ENCODE measurements around the gene BOC. TPM values are rescaled to one million over a fixed set of nuclear protein-coding genes. Genes with fewer than 3 reads are reported as not detected.

BOC gene
- total RNA-seq, 1 donor: 22.8 TPM

DNA sequence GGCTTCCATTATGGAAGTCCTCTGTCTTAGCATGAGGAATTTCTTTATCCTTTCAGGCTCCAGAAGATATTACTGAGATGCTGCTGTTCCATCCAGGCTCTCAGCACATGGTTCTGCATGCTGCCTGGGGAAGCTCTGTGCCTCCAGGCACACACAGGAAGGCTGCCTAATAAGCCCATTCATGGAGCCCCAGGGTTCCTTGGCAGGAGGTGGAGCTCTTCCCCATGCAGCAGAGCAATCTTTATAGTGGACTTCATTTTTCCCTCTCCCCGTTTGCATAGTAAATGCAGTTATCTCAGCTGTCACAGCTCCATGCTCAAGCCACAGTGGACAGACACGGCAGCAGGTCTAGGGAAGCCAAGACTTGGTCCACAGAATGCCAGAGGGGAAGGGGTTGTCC lies 57.6 kb downstream of the BOC start:
- H3K79me2 ChIP-seq (ENCODE audit: insufficient read depth, low read length): no peaks in the 10 kb centered on the region
- no peak for DNase-seq (ENCODE audit: insufficient read length, low spot score, missing footprints)
- no peak overlapping the region for H3K4me3 ChIP-seq (ENCODE audit: insufficient read depth, low read length)
- no peak overlapping the region for H3K27ac ChIP-seq (ENCODE audit: low read depth, low read length)
- H3K4me1 ChIP-seq (ENCODE audit: insufficient read depth, low read length): no peaks in the 10 kb centered on the region
- no peaks in the 10 kb centered on the region for H3K9me3 ChIP-seq (ENCODE audit: low read depth, low read length)
- no peaks in the 10 kb centered on the region for H3K36me3 ChIP-seq (ENCODE audit: insufficient read depth, low read length)
- TF ChIP-seq, protein P1, sequence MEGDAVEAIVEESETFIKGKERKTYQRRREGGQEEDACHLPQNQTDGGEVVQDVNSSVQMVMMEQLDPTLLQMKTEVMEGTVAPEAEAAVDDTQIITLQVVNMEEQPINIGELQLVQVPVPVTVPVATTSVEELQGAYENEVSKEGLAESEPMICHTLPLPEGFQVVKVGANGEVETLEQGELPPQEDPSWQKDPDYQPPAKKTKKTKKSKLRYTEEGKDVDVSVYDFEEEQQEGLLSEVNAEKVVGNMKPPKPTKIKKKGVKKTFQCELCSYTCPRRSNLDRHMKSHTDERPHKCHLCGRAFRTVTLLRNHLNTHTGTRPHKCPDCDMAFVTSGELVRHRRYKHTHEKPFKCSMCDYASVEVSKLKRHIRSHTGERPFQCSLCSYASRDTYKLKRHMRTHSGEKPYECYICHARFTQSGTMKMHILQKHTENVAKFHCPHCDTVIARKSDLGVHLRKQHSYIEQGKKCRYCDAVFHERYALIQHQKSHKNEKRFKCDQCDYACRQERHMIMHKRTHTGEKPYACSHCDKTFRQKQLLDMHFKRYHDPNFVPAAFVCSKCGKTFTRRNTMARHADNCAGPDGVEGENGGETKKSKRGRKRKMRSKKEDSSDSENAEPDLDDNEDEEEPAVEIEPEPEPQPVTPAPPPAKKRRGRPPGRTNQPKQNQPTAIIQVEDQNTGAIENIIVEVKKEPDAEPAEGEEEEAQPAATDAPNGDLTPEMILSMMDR (IDR thresholded peaks at IDR 0.05; ENCODE audit: extremely low read depth, low read depth, low read length): no peak
- H3K4me2 ChIP-seq (ENCODE audit: insufficient read depth, low read length): no peak overlapping the region
- H4K20me1 ChIP-seq (ENCODE audit: insufficient read depth, low read length): no peaks in the 10 kb centered on the region
- no peaks in the 10 kb centered on the region for H3K27me3 ChIP-seq (ENCODE audit: insufficient read depth, low read length)
- H2AFZ ChIP-seq (ENCODE audit: low read length): no peak overlapping the region

DNA sequence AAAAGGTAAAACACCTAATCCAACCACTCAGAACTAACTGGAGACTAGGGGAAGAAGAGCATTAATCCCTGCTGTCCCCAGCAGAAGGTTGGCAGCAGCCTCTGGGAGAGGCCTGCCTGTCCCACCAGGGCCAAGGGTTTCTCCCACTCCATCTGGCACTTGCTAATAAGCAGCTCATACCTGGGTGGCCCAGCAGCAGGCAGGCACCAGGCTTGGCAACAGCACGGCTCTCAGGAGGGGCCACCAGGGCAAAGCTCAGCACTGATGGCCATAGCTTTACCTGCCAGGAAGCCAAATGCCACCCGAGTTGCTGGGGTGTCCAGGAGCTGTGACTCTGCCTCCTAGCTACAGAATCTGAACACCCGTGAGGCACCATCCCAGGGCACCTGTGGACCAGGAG lies 58.3 kb downstream of the BOC start:
- H3K4me1 ChIP-seq (ENCODE audit: insufficient read depth, low read length): no peaks in the 10 kb centered on the region
- H3K4me3 ChIP-seq (ENCODE audit: insufficient read depth, low read length): no peak overlapping the region
- no peaks in the 10 kb centered on the region for H3K9me3 ChIP-seq (ENCODE audit: low read depth, low read length)
- H2AFZ ChIP-seq (ENCODE audit: low read length): no peak overlapping the region
- no peak overlapping the region for H3K4me2 ChIP-seq (ENCODE audit: insufficient read depth, low read length)
- H4K20me1 ChIP-seq (ENCODE audit: insufficient read depth, low read length): no peaks in the 10 kb centered on the region
- no peaks in the 10 kb centered on the region for H3K79me2 ChIP-seq (ENCODE audit: insufficient read depth, low read length)
- no peak for DNase-seq (ENCODE audit: insufficient read length, low spot score, missing footprints)
- no peak overlapping the region for H3K27ac ChIP-seq (ENCODE audit: low read depth, low read length)
- TF ChIP-seq, protein P1 (IDR thresholded peaks at IDR 0.05; ENCODE audit: extremely low read depth, low read depth, low read length): no peak
- H3K27me3 ChIP-seq (ENCODE audit: insufficient read depth, low read length): no peaks in the 10 kb centered on the region
- H3K36me3 ChIP-seq (ENCODE audit: insufficient read depth, low read length): no peaks in the 10 kb centered on the region

DNA sequence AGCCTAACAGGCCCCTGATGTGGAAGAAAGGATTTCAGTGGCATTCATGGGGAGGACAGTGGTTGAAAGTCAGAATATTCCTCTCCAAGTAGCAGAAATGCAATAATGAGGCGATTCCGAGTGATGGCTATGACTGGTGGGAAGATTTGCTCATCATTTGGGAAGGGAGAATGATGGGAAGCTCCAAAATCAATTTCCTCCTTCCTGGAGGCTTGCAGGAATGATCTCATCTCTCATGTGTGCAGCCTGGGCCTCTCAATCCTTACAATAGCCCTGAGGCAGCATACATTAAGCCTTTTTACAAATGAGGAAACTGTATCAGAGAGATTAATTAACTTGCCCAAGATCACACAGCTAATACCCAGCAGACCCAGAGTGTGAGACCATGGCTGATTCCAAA lies 58.7 kb downstream of the BOC start:
- no peaks in the 10 kb centered on the region for H3K27me3 ChIP-seq (ENCODE audit: insufficient read depth, low read length)
- H3K79me2 ChIP-seq (ENCODE audit: insufficient read depth, low read length): no peaks in the 10 kb centered on the region
- H2AFZ ChIP-seq (ENCODE audit: low read length): no peak overlapping the region
- H3K4me3 ChIP-seq (ENCODE audit: insufficient read depth, low read length): no peak overlapping the region
- no peak overlapping the region for H3K27ac ChIP-seq (ENCODE audit: low read depth, low read length)
- no peaks in the 10 kb centered on the region for H3K9me3 ChIP-seq (ENCODE audit: low read depth, low read length)
- no peak overlapping the region for H3K4me2 ChIP-seq (ENCODE audit: insufficient read depth, low read length)
- no peaks in the 10 kb centered on the region for H3K36me3 ChIP-seq (ENCODE audit: insufficient read depth, low read length)
- H4K20me1 ChIP-seq (ENCODE audit: insufficient read depth, low read length): no peaks in the 10 kb centered on the region
- H3K4me1 ChIP-seq (ENCODE audit: insufficient read depth, low read length): no peaks in the 10 kb centered on the region
- no peak for DNase-seq (ENCODE audit: insufficient read length, low spot score, missing footprints)
- TF ChIP-seq, protein P1 (IDR thresholded peaks at IDR 0.05; ENCODE audit: extremely low read depth, low read depth, low read length): no peak

DNA sequence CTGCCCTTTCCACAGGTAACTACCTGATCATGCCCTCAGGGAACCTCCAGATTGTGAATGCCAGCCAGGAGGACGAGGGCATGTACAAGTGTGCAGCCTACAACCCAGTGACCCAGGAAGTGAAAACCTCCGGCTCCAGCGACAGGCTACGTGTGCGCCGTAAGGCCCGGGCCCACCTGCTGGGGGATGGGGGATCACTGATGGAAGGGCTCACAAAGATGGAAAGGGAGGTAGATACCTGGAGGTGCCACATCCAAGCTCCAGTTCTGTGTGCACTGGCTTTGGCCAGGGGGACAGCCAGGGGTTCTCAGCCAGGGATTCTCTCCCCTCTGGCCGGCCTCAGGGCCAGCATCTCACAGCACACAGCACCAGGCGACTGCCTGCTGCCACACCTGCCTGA lies 59.4 kb downstream of the BOC start:
- no peaks in the 10 kb centered on the region for H3K9me3 ChIP-seq (ENCODE audit: low read depth, low read length)
- H3K4me3 ChIP-seq (ENCODE audit: insufficient read depth, low read length): no peak overlapping the region
- peaks cover 4% of the 10 kb centered on the region for H3K4me1 ChIP-seq (ENCODE audit: insufficient read depth, low read length)
- no peaks in the 10 kb centered on the region for H3K27me3 ChIP-seq (ENCODE audit: insufficient read depth, low read length)
- H3K27ac ChIP-seq (ENCODE audit: low read depth, low read length): no peak overlapping the region
- no peaks in the 10 kb centered on the region for H3K79me2 ChIP-seq (ENCODE audit: insufficient read depth, low read length)
- no peak overlapping the region for H2AFZ ChIP-seq (ENCODE audit: low read length)
- no peak for DNase-seq (ENCODE audit: insufficient read length, low spot score, missing footprints)
- H4K20me1 ChIP-seq (ENCODE audit: insufficient read depth, low read length): no peaks in the 10 kb centered on the region
- TF ChIP-seq, protein P1 (IDR thresholded peaks at IDR 0.05; ENCODE audit: extremely low read depth, low read depth, low read length): no peak
- no peak overlapping the region for H3K4me2 ChIP-seq (ENCODE audit: insufficient read depth, low read length)
- H3K36me3 ChIP-seq (ENCODE audit: insufficient read depth, low read length): no peaks in the 10 kb centered on the region

Measured in osteoblast (primary cell).